DMS 273 treated with DMSO at 0.1 percent for 48 hours (cell line): ENCODE data around the gene UPK1A.

Experiments used
- DNase-seq: peaks from one replicate; lab custom pipeline; 2025; lab: John Stamatoyannopoulos, UW

UPK1A gene

GRCh38 chr19:35693422-35693821 lies 27.1 kb downstream of the UPK1A start:
- DNase-seq = no peak

GRCh38 chr19:35693835-35694599 lies 27.7 kb downstream of the UPK1A start:
- peak; percentile 53 for DNase-seq

- DNase-seq = no peak
These were observed 29.6 kb downstream of the UPK1A start for GRCh38 chr19:35695895-35696422.

- no peak for DNase-seq
These were observed 30.5 kb downstream of the UPK1A start for GRCh38 chr19:35696835-35697234.

GRCh38 chr19:35702223-35703012 lies 36.1 kb downstream of the UPK1A start:
- DNase-seq = peak; percentile 97

- no peak for DNase-seq
These were observed 37.0 kb downstream of the UPK1A start for GRCh38 chr19:35703343-35703742.

GRCh38 chr19:35704218-35704617 lies 37.9 kb downstream of the UPK1A start, which contains the start of gene ZBTB32:
ZBTB32 (plus strand) TSS chr19:35704558; CDS start chr19:35714627, 10,069 bp downstream.
- DNase-seq = no peak

GRCh38 chr19:35708391-35708790 lies 42.1 kb downstream of the UPK1A start:
- no peak for DNase-seq

- no peak for DNase-seq
These were observed 44.7 kb downstream of the UPK1A start for GRCh38 chr19:35710784-35711723.

- no peak for DNase-seq
These were observed 46.5 kb downstream of the UPK1A start for GRCh38 chr19:35712567-35713505.

GRCh38 chr19:35713506-35713850 lies 47.2 kb downstream of the UPK1A start:
- no peak for DNase-seq

- no peak for DNase-seq
These were observed 47.7 kb downstream of the UPK1A start for GRCh38 chr19:35713904-35714495.

- no peak for DNase-seq
These were observed 48.5 kb downstream of the UPK1A start for GRCh38 chr19:35714601-35715354.

- DNase-seq = no peak
These were observed 49.1 kb downstream of the UPK1A start for GRCh38 chr19:35715355-35715809.

GRCh38 chr19:35715981-35716800 lies 49.9 kb downstream of the UPK1A start:
- DNase-seq = no peak

GRCh38 chr19:35716801-35717664 lies 50.7 kb downstream of the UPK1A start:
- peak; percentile 83 for DNase-seq

- DNase-seq = no peak
These were observed 51.5 kb downstream of the UPK1A start, which contains the start of gene KMT2B for GRCh38 chr19:35717665-35718344. KMT2B (plus strand) TSS chr19:35718003; CDS start chr19:35718019, 16 bp downstream.
